Smooth muscle cell (in vitro differentiated cells): Measurements from ENCODE around the gene KCNMA1. TPM values are rescaled to one million over a fixed set of nuclear protein-coding genes. Genes with fewer than 3 reads are reported as not detected.

Experiments
- DNase-seq: peaks from one replicate; lab custom pipeline; 2025; ENCODE audit not compliant: unreplicated experiment; lab: John Stamatoyannopoulos, UW
- H2AFZ ChIP-seq: fragments of 200-600 bp; sonication (generic); 2 replicates; pipeline ENCODE4 v1.6.0; 2016; ENCODE audit warnings: antibody characterized with exemption, low read depth, mild to moderate bottlenecking
- H3F3A ChIP-seq: fragments of 200-600 bp; sonication (generic); 2 replicates; pipeline ENCODE4 v1.6.0; 2017; ENCODE audit warnings: antibody characterized with exemption, low read depth
- H3K27ac ChIP-seq: fragments of 200-600 bp; sonication (generic); 2 replicates; pipeline ENCODE4 v1.5.1; 2016; ENCODE audit warnings: low read depth, mild to moderate bottlenecking
- H3K27me3 ChIP-seq: fragments of 200-600 bp; sonication (generic); 2 replicates; pipeline ENCODE4 v1.6.1; 2016; ENCODE audit warnings: low read depth, mild to moderate bottlenecking
- H3K36me3 ChIP-seq: fragments of 200-600 bp; sonication (generic); 2 replicates; pipeline ENCODE4 v1.5.1; 2016; ENCODE audit warnings: low read depth
- H3K4me1 ChIP-seq: fragments of 200-600 bp; sonication (generic); 2 replicates; pipeline ENCODE4 v1.5.1; 2016; ENCODE audit warnings: low read depth
- H3K4me2 ChIP-seq: fragments of 200-600 bp; sonication (generic); 2 replicates; pipeline ENCODE4 v1.6.0; 2016; ENCODE audit warnings: mild to moderate bottlenecking
- H3K4me3 ChIP-seq: fragments of 200-600 bp; sonication (generic); 2 replicates; pipeline ENCODE4 v1.5.1; 2016; ENCODE audit warnings: mild to moderate bottlenecking
- H3K79me2 ChIP-seq: fragments of 200-600 bp; sonication (generic); 2 replicates; pipeline ENCODE4 v1.6.0; 2016; ENCODE audit warnings: low read depth, mild to moderate bottlenecking
- H3K9ac ChIP-seq: fragments of 200-600 bp; sonication (generic); 2 replicates; pipeline ENCODE4 v1.6.0; 2016; ENCODE audit warnings: low read depth
- H3K9me3 ChIP-seq: fragments of 200-600 bp; sonication (generic); replicated peaks from 2 replicates; pipeline ENCODE4 v1.5.1; 2016; ENCODE audit warnings: low read depth
- H4K20me1 ChIP-seq: fragments of 200-600 bp; sonication (generic); 2 replicates; pipeline ENCODE4 v1.6.0; 2016; ENCODE audit warnings: low read depth
- WGBS: methylation state at CpG from one replicate; pipeline ENCODE4 v1.1.7; 2016; ENCODE audit warnings: low lambda C conversion rate; 5-methylcytosine and 5-hydroxymethylcytosine counted together
- polyA plus RNA-seq: library from polyadenylated mRNA; unstranded; fragments of >200 nt; fragmentation: Nextera tagmentation; extraction: Ambion mirVana; gene quantifications from 2 replicates; pipeline ENCODE4 v1.2.1, GENCODE V29; 2016
- total RNA-seq: library from RNA; depleted of rRNA; stranded (reverse); fragments of >200 nt; gene quantifications from 2 replicates; pipeline ENCODE4 v1.2.3, GENCODE V29; 2014
- TF ChIP-seq, protein P1 (sequence below): fragments of 200-600 bp; sonication (generic); IDR thresholded peaks from 2 replicates; pipeline ENCODE4 v1.5.1; 2017; ENCODE audit warnings: borderline replicate concordance, mild to moderate bottlenecking, antibody characterized with exemption; ENCODE audit not compliant: insufficient read depth, poor library complexity, severe bottlenecking

Gene KCNMA1
- total and polyA plus RNA-seq, 2 experiments from 2014 or later = 9.1 to 23.4 TPM

DNA sequence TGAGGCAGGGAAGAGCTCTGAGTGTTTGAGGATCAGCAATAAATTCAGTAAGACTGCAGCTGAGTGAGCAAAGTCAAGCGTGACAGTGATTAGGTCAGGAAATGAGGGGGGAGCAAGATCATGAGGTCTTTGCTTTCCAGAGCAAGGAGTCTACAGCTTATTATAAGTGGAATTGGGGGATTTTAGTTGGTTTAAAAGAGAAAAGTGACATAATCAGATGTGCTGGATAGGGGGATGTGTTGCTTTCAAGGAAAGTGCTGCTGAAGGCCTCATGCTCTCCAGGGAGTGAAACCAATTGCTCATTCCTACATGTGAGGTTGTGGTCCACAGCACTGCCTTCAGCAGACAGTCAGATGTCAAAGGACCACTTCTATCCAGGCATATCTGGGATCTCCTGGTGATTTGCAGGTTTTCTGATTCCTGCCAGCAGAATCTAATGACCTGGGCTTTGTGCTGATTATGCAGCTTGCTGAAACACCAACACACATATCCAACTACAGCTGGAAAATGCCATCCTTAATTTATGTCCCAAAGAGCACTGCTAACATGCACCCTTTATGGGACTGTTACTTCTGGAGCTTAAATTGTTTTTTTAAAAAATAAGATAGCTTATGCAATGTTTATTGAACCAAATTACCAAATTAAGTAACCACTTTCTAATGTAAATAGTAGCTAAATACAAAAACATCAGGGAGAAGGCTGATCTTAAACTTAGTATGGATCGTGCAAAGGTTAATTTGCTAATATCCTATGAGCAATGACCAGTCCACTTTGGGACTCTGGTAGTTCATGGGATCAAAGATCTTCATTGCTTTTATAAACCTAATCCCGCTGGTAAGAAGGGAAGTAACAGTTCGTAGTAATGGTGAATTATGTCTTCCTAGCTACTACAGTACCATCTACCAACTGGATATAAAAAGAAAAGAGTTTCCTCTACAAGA is 607.6 kb downstream of the KCNMA1 start:
- no peaks in the 10 kb centered on the region for H4K20me1 ChIP-seq
- no peak overlapping the region for H3K27ac ChIP-seq
- TF ChIP-seq, protein P1, sequence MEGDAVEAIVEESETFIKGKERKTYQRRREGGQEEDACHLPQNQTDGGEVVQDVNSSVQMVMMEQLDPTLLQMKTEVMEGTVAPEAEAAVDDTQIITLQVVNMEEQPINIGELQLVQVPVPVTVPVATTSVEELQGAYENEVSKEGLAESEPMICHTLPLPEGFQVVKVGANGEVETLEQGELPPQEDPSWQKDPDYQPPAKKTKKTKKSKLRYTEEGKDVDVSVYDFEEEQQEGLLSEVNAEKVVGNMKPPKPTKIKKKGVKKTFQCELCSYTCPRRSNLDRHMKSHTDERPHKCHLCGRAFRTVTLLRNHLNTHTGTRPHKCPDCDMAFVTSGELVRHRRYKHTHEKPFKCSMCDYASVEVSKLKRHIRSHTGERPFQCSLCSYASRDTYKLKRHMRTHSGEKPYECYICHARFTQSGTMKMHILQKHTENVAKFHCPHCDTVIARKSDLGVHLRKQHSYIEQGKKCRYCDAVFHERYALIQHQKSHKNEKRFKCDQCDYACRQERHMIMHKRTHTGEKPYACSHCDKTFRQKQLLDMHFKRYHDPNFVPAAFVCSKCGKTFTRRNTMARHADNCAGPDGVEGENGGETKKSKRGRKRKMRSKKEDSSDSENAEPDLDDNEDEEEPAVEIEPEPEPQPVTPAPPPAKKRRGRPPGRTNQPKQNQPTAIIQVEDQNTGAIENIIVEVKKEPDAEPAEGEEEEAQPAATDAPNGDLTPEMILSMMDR = no peak
- WGBS = 72% methylated on average over 4 of the region's 4 CpGs
- no peaks in the 10 kb centered on the region for H3F3A ChIP-seq
- no peak overlapping the region for H2AFZ ChIP-seq
- no peak overlapping the region for H3K4me2 ChIP-seq
- DNase-seq = no peak
- no peaks in the 10 kb centered on the region for H3K4me1 ChIP-seq
- no peaks in the 10 kb centered on the region for H3K79me2 ChIP-seq
- no peak overlapping the region for H3K4me3 ChIP-seq
- H3K9ac ChIP-seq = no peak overlapping the region
- no peaks in the 10 kb centered on the region for H3K36me3 ChIP-seq
- no peaks in the 10 kb centered on the region for H3K9me3 ChIP-seq
- H3K27me3 ChIP-seq = no peaks in the 10 kb centered on the region

DNA sequence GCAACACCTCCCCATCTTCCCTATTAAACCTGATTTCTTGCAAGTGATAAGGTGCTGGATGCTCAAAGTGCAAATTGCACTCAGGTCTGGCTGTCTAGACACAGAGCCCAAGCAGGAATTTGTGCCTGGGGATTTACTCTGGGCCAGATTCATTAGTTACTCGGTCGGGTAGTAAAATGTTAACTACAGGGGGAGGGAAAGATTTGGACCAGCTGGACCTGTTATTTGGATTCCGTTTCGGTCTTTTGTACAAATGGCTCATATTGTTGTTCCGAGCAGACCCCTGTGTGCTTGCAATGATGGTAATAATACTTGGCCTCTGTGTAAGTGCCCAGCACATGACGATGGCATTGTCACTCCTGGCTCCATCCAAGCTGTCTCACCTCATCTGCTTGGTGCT is 609.6 kb downstream of the KCNMA1 start:
- no peak for DNase-seq
- H3F3A ChIP-seq = no peaks in the 10 kb centered on the region
- no peaks in the 10 kb centered on the region for H3K79me2 ChIP-seq
- H3K27ac ChIP-seq = no peak overlapping the region
- no peak overlapping the region for H3K4me3 ChIP-seq
- no peaks in the 10 kb centered on the region for H3K27me3 ChIP-seq
- H3K4me2 ChIP-seq = no peak overlapping the region
- H2AFZ ChIP-seq = no peak overlapping the region
- TF ChIP-seq, protein P1 = no peak
- no peak overlapping the region for H3K9ac ChIP-seq
- H4K20me1 ChIP-seq = no peaks in the 10 kb centered on the region
- H3K36me3 ChIP-seq = no peaks in the 10 kb centered on the region
- no peaks in the 10 kb centered on the region for H3K9me3 ChIP-seq
- 58% methylated on average over 6 of the region's 6 CpGs for WGBS
- H3K4me1 ChIP-seq = no peaks in the 10 kb centered on the region

DNA sequence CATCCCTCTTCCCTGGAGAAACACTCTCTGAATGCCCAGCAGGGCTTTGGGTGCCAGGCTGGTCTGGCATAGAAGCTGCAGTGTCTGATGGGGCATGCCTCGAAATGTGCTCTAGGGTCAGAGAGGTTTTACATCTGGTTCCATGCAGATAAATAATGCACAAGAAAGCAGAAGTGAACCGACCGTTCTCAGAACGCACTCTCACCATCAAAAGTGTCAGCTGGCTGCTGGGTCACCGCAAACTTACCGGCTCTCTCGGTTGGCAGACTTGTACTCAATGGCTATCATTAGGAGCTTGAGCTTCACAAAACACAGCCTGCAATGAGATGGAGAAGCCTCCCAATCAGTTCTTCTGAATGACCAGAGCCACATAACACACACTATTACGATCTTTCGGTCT is 610.0 kb downstream of the KCNMA1 start:
- Histone ChIP-seq H3K27me3 (no peaks in the 10 kb centered on the region), H3K9me3 (no peaks in the 10 kb centered on the region), H3K36me3 (no peaks in the 10 kb centered on the region), H3K4me3 (no peak overlapping the region), H2AFZ (no peak overlapping the region), H3K79me2 (no peaks in the 10 kb centered on the region), H3K4me2 (no peak overlapping the region), H4K20me1 (no peaks in the 10 kb centered on the region), H3K4me1 (no peaks in the 10 kb centered on the region), H3K9ac (no peak overlapping the region), H3F3A (no peaks in the 10 kb centered on the region), H3K27ac (no peak overlapping the region)
- WGBS = 72% methylated on average over 9 of the region's 9 CpGs
- DNase-seq = no peak
- TF ChIP-seq, protein P1 = no peak
